Mesenchymal stem cell (in vitro differentiated cells and primary cell): Measurements from ENCODE around the gene CYTH4.

Experiments used
- DNase-seq: peaks from one replicate; pipeline ENCODE4 v3.0.0-alpha.2; 2013
- H2AFZ ChIP-seq: one replicate; pipeline ENCODE4 v1.6.1; 2013; ENCODE audit warnings: low read depth, mild to moderate bottlenecking, control low read depth, inconsistent platforms, low read length, moderate library complexity
- H2AK5ac ChIP-seq: 2 replicates; pipeline ENCODE4 v1.6.1; 2013; ENCODE audit warnings: low read length, moderate library complexity, mild to moderate bottlenecking, inconsistent platforms; ENCODE audit not compliant: severe bottlenecking
- H2BK120ac ChIP-seq: one replicate; pipeline ENCODE4 v1.6.1; 2013; ENCODE audit warnings: low read depth, mild to moderate bottlenecking, inconsistent platforms, low read length, moderate library complexity
- H2BK12ac ChIP-seq, 2 experiments: one replicate each; pipeline ENCODE4 v1.6.1; 2013; ENCODE audit warnings: inconsistent platforms in 2 of 2, low read length in 2 of 2, mild to moderate bottlenecking in 2 of 2, moderate library complexity in 2 of 2, control low read depth in 1 of 2
- H2BK15ac ChIP-seq: one replicate; pipeline ENCODE4 v1.6.1; 2013; ENCODE audit warnings: mild to moderate bottlenecking, low read depth, inconsistent platforms; ENCODE audit not compliant: poor library complexity, severe bottlenecking
- H2BK5ac ChIP-seq: 2 replicates; pipeline ENCODE4 v1.6.1; 2013; ENCODE audit warnings: low read depth, mild to moderate bottlenecking, low read length, control low read depth, inconsistent platforms; ENCODE audit not compliant: poor library complexity, severe bottlenecking
- H3K14ac ChIP-seq, 2 experiments: one replicate each; pipeline ENCODE4 v1.6.1; 2013; ENCODE audit warnings: inconsistent platforms in 2 of 2, low read length in 2 of 2, control low read depth in 1 of 2, mild to moderate bottlenecking in 1 of 2, moderate library complexity in 1 of 2
- H3K18ac ChIP-seq, 2 experiments: one replicate each; pipeline ENCODE4 v1.6.1; 2013; ENCODE audit warnings: inconsistent platforms in 2 of 2, low read length in 2 of 2, control low read depth in 1 of 2, low read depth in 1 of 2, mild to moderate bottlenecking in 1 of 2
- H3K23ac ChIP-seq, 2 experiments: one replicate each; pipeline ENCODE4 v1.6.1; 2013; ENCODE audit warnings: inconsistent platforms in 2 of 2, low read length in 2 of 2, mild to moderate bottlenecking in 2 of 2, moderate library complexity in 2 of 2, control low read depth in 1 of 2
- H3K27ac ChIP-seq: 2 replicates; pipeline ENCODE4 v1.5.1; 2013; ENCODE audit warnings: mild to moderate bottlenecking, moderate library complexity, low read length, control low read depth, inconsistent platforms; ENCODE audit not compliant: poor library complexity, severe bottlenecking
- H3K27me3 ChIP-seq, 2 experiments: 2 replicates each; pipeline versions ENCODE4 v1.6.1 to v1.7.0; 2013; ENCODE audit warnings: low read length in 2 of 2, mild to moderate bottlenecking in 2 of 2, moderate library complexity in 2 of 2, control low read depth in 1 of 2, inconsistent platforms in 1 of 2; ENCODE audit not compliant: control insufficient read depth in 1 of 2, insufficient read depth in 1 of 2
- H3K36me3 ChIP-seq, 2 experiments: 2 replicates each; pipeline versions ENCODE4 v1.6.1 to v1.7.0; 2013; ENCODE audit warnings: low read length in 2 of 2, control low read depth in 1 of 2, inconsistent platforms in 1 of 2, low read depth in 1 of 2, mild to moderate bottlenecking in 1 of 2; ENCODE audit not compliant: insufficient read depth in 2 of 2, control insufficient read depth in 1 of 2
- H3K4ac ChIP-seq, 2 experiments: one replicate each; pipeline ENCODE4 v1.6.1; 2013; ENCODE audit warnings: inconsistent platforms in 2 of 2, low read length in 2 of 2, mild to moderate bottlenecking in 2 of 2, moderate library complexity in 2 of 2, control low read depth in 1 of 2, low read depth in 1 of 2
- H3K4me1 ChIP-seq: 2 replicates; pipeline ENCODE4 v1.6.1; 2013; ENCODE audit warnings: low read depth, low read length, control low read depth; ENCODE audit not compliant: control insufficient read depth, insufficient read depth
- H3K4me2 ChIP-seq: 2 replicates; pipeline ENCODE4 v1.6.1; 2013; ENCODE audit warnings: low read length, mild to moderate bottlenecking, inconsistent platforms; ENCODE audit not compliant: poor library complexity, severe bottlenecking
- H3K4me3 ChIP-seq, 2 experiments: 2 replicates each; pipeline versions ENCODE4 v1.5.1 to v1.7.0; 2013; ENCODE audit warnings: low read length in 2 of 2, mild to moderate bottlenecking in 2 of 2, control low read depth in 1 of 2, low read depth in 1 of 2; ENCODE audit not compliant: insufficient read depth in 1 of 2
- H3K79me1 ChIP-seq: replicated peaks from 2 replicates; pipeline ENCODE4 v1.6.1; 2013; ENCODE audit warnings: mild to moderate bottlenecking, control low read depth, low read length, inconsistent platforms; ENCODE audit not compliant: poor library complexity, severe bottlenecking
- H3K9ac ChIP-seq: 2 replicates; pipeline ENCODE4 v1.7.0; 2013; ENCODE audit warnings: mild to moderate bottlenecking, low read length, moderate library complexity
- H3K9me3 ChIP-seq: 2 replicates; pipeline ENCODE4 v1.7.0; 2013; ENCODE audit warnings: mild to moderate bottlenecking, low read length; ENCODE audit not compliant: control insufficient read depth
- H4K8ac ChIP-seq: one replicate; pipeline ENCODE4 v1.6.1; 2013; ENCODE audit warnings: inconsistent platforms, mild to moderate bottlenecking, low read length, moderate library complexity
- H4K91ac ChIP-seq: one replicate; pipeline ENCODE4 v1.6.1; 2013; ENCODE audit warnings: mild to moderate bottlenecking, low read length, inconsistent platforms
- WGBS: methylation state at CpG from one replicate; pipeline ENCODE4 v1.1.7; 2013; ENCODE audit warnings: mixed read lengths; 5-methylcytosine and 5-hydroxymethylcytosine counted together

The CYTH4 gene

GRCh38 chr22:37258753-37259401 is 23.4 kb upstream of the CYTH4 start:
- Histone ChIP-seq H3K4ac (no peak overlapping the region), H2BK12ac (peak overlapping the region; percentile 55 to 64), H4K91ac (no peak overlapping the region), H3K4me2 (peak overlapping the region; percentile 77), H3K23ac (no peak overlapping the region), H2BK15ac (no peak overlapping the region), H2AK5ac (no peak overlapping the region), H3K36me3 (no peaks in the 10 kb centered on the region), H3K27ac (no peak overlapping the region), H3K27me3 (peaks cover 0 to 71% of the 10 kb centered on the region in 2 experiments), H4K8ac (peak overlapping the region; percentile 27), H3K4me3 (no peak overlapping the region), H3K18ac (peak overlapping the region in 1 of 2 experiments; percentile 9), H3K4me1 (peaks cover 9% of the 10 kb centered on the region), H2BK120ac (no peak overlapping the region), H3K9ac (peak overlapping the region; percentile 55), H3K79me1 (no peaks in the 10 kb centered on the region), H2AFZ (no peak overlapping the region), H3K14ac (no peak overlapping the region), H3K9me3 (peaks cover 5% of the 10 kb centered on the region), H2BK5ac (no peak overlapping the region)
- WGBS, result 78% methylated on average over 14 of the region's 14 CpGs
- no peak for DNase-seq

- H3K4ac ChIP-seq, result peak overlapping the region in 1 of 2 experiments; percentile 24
- H3K27me3 ChIP-seq, result peaks cover 0 to 71% of the 10 kb centered on the region in 2 experiments
- peak overlapping the region; percentile 87 for H2AFZ ChIP-seq
- H2BK12ac ChIP-seq, result peak overlapping the region; percentile 90 to 95
- peak; percentile 70 for DNase-seq
- H3K79me1 ChIP-seq, result no peaks in the 10 kb centered on the region
- H2BK5ac ChIP-seq, result no peak overlapping the region
- H3K4me3 ChIP-seq, result peak overlapping the region in 1 of 2 experiments; percentile 23
- peak overlapping the region; percentile 90 to 97 for H3K18ac ChIP-seq
- H4K8ac ChIP-seq, result peak overlapping the region; percentile 20
- no peak overlapping the region for H3K27ac ChIP-seq
- 5% methylated on average over 18 of the region's 23 CpGs for WGBS
- no peak overlapping the region for H3K23ac ChIP-seq
- peak overlapping the region; percentile 87 for H4K91ac ChIP-seq
- H3K4me1 ChIP-seq, result peaks cover 8% of the 10 kb centered on the region
- peaks cover 12% of the 10 kb centered on the region for H3K9me3 ChIP-seq
- peak overlapping the region; percentile 70 for H2BK15ac ChIP-seq
- no peak overlapping the region for H2BK120ac ChIP-seq
- peak overlapping the region; percentile 77 for H3K4me2 ChIP-seq
- H3K9ac ChIP-seq, result peak overlapping the region; percentile 55
- no peaks in the 10 kb centered on the region for H3K36me3 ChIP-seq
- no peak overlapping the region for H3K14ac ChIP-seq
- no peak overlapping the region for H2AK5ac ChIP-seq
Measured at GRCh38 chr22:37259540-37260029, 22.7 kb upstream of the CYTH4 start.

GRCh38 chr22:37260155-37260795 is 22.0 kb upstream of the CYTH4 start:
- Histone ChIP-seq H2AK5ac (no peak overlapping the region), H3K4me3 (no peak overlapping the region), H2BK120ac (no peak overlapping the region), H3K23ac (no peak overlapping the region), H3K4me1 (peaks cover 8% of the 10 kb centered on the region), H4K91ac (no peak overlapping the region), H2AFZ (no peak overlapping the region), H3K9ac (no peak overlapping the region), H3K27ac (no peak overlapping the region), H3K18ac (peak overlapping the region in 1 of 2 experiments; percentile 35), H2BK12ac (peak overlapping the region in 1 of 2 experiments; percentile 10), H3K9me3 (peaks cover 19% of the 10 kb centered on the region), H2BK15ac (no peak overlapping the region), H3K36me3 (no peaks in the 10 kb centered on the region), H3K4ac (no peak overlapping the region), H3K14ac (no peak overlapping the region), H3K4me2 (no peak overlapping the region), H3K79me1 (no peaks in the 10 kb centered on the region), H3K27me3 (peaks cover 0 to 71% of the 10 kb centered on the region in 2 experiments), H2BK5ac (no peak overlapping the region), H4K8ac (peak overlapping the region; percentile 31)
- WGBS, result 84% methylated on average over 15 of the region's 15 CpGs
- no peak for DNase-seq

DNA sequence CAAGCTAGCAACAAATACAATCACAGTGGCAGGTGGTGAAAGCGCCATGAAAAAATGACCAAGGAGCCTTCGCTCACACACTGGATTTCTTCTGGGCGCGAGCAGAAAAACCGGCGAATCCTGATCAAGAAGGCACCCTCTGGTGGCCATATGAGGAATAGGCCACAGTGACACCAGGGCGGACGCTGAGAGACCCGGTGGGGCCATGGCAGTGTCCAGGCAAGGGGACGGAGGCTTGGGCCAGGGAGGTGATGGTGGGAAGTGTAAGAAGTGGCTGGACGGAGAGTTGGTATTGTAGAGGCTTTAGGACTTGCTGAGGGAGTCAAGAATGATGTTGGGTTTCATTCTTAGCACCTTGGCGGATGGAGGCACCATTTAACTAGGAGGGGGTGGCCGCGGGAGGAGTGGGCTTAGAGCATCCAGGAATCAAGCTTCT is 21.4 kb upstream of the CYTH4 start:
- peak overlapping the region; percentile 11 to 27 for H2BK12ac ChIP-seq
- H3K4me3 ChIP-seq, result no peak overlapping the region
- H3K23ac ChIP-seq, result no peak overlapping the region
- H3K9me3 ChIP-seq, result peaks cover 19% of the 10 kb centered on the region
- H2AFZ ChIP-seq, result no peak overlapping the region
- no peaks in the 10 kb centered on the region for H3K36me3 ChIP-seq
- H2AK5ac ChIP-seq, result no peak overlapping the region
- H3K9ac ChIP-seq, result no peak overlapping the region
- no peaks in the 10 kb centered on the region for H3K79me1 ChIP-seq
- H2BK5ac ChIP-seq, result no peak overlapping the region
- H3K18ac ChIP-seq, result peak overlapping the region in 1 of 2 experiments; percentile 35
- DNase-seq, result peak; percentile 69
- H3K27ac ChIP-seq, result no peak overlapping the region
- H3K4ac ChIP-seq, result no peak overlapping the region
- no peak overlapping the region for H3K4me2 ChIP-seq
- peak overlapping the region; percentile 31 for H4K8ac ChIP-seq
- WGBS, result 32% methylated on average over 14 of the region's 14 CpGs
- H3K14ac ChIP-seq, result no peak overlapping the region
- H2BK120ac ChIP-seq, result no peak overlapping the region
- H2BK15ac ChIP-seq, result no peak overlapping the region
- peaks cover 0 to 64% of the 10 kb centered on the region in 2 experiments for H3K27me3 ChIP-seq
- H3K4me1 ChIP-seq, result peaks cover 8% of the 10 kb centered on the region
- no peak overlapping the region for H4K91ac ChIP-seq
